Measurements from ENCODE around the gene ATXN8OS. TPM values are rescaled to one million over a fixed set of nuclear protein-coding genes. Genes with fewer than 3 reads are reported as not detected.

The ATXN8OS gene
- total and polyA plus RNA-seq, 2 donors (not counting 3 experiments of a cell fraction or from before 2014, with no cell fraction given), result not detected

DNA sequence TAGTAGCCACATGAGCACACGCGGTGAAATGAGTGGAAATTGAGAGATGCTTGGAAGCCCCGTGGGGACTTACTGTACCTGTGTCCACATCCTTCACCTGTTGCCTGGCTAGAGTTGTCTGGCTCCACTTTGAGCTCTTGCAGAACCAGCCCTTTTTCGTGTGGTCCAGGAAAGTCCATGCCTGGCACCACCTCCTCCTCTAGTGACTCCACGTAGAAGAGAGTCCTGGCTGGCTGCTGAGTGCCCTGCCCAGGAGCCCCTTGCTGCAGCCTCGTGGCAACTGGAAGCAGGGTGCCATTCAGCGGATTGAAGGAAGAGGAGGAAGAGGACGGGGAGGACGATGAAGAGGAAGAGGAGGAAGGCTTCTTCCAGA, 515 bp upstream of the ATXN8OS start:
- dilution Hi-C loops (cut with MboI; ENCODE audit: extremely low pct_ligation_motif_present, low sequenced_read_pairs), result no loop called here
- TF ChIP-seq CTCF (IDR thresholded peaks at IDR 0.05; ENCODE audit: extremely low read depth in 1 of 2, insufficient read depth in 1 of 2, low read depth in 1 of 2, low read length in 2 of 2), result no peak
- no peak for TF ChIP-seq JUN (IDR thresholded peaks at IDR 0.05; ENCODE audit: borderline replicate concordance, insufficient read depth, insufficient read length, low read depth)
- TF ChIP-seq GATA2 (IDR thresholded peaks at IDR 0.05; ENCODE audit: insufficient read depth, insufficient read length, low read depth, low read length), result no peak
- TF ChIP-seq POLR2AphosphoS5 (IDR thresholded peaks at IDR 0.05; ENCODE audit: insufficient read depth, low read depth, low read length), result no peak
- TF ChIP-seq POLR2A (IDR thresholded peaks at IDR 0.05; ENCODE audit: low read depth, low read length), result no peak
- TF ChIP-seq EZH2 (IDR thresholded peaks at IDR 0.05; ENCODE audit: borderline replicate concordance, low read depth, low read length, severe bottlenecking), result no peak
- no peak for TF ChIP-seq FOS (IDR thresholded peaks at IDR 0.05; ENCODE audit: borderline replicate concordance, insufficient read depth, low read length)
- no peak for TF ChIP-seq MYC (IDR thresholded peaks at IDR 0.05; ENCODE audit: low read depth, low read length)
- TF ChIP-seq, protein P1, sequence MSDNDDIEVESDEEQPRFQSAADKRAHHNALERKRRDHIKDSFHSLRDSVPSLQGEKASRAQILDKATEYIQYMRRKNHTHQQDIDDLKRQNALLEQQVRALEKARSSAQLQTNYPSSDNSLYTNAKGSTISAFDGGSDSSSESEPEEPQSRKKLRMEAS (IDR thresholded peaks at IDR 0.05; ENCODE audit: insufficient read depth, insufficient read length), result no peak
- Histone ChIP-seq H3K27me3 (ENCODE audit: control insufficient read depth in 2 of 2, insufficient read depth in 2 of 2, low read length in 2 of 2) (peaks cover 5 to 12% of the 10 kb centered on the region in 2 experiments), H3K4me1 (ENCODE audit: control insufficient read depth, extremely low read depth, insufficient read depth, low read length) (no peaks in the 10 kb centered on the region), H3K9me1 (replicated peaks; ENCODE audit: control insufficient read depth, extremely low read depth, insufficient read depth, low read length) (no peaks in the 10 kb centered on the region), H2AFZ (ENCODE audit: low read depth, low read length) (no peak overlapping the region), H3K4me2 (ENCODE audit: insufficient read depth, low read length) (no peak overlapping the region), H4K20me1 (replicated peaks; ENCODE audit: control insufficient read depth, extremely low read depth, insufficient read depth, low read length) (no peaks in the 10 kb centered on the region), H3K4me3 (replicated peaks in 1 of 3; ENCODE audit: insufficient read depth in 1 of 3, low read depth in 1 of 3, low read length in 3 of 3) (no peak overlapping the region), H3K27ac (ENCODE audit: insufficient read depth, low read depth, low read length) (no peak overlapping the region), H3K79me2 (ENCODE audit: control insufficient read depth, insufficient read depth, low read length) (no peaks in the 10 kb centered on the region), H3K36me3 (ENCODE audit: control insufficient read depth in 2 of 2, extremely low read depth in 1 of 2, insufficient read depth in 2 of 2, low read length in 2 of 2) (no peaks in the 10 kb centered on the region), H3K9ac (replicated peaks; ENCODE audit: extremely low read depth, insufficient read depth, low read length) (no peak overlapping the region), H3K9me3 (replicated peaks; ENCODE audit: control insufficient read depth, insufficient read depth, low read length) (no peaks in the 10 kb centered on the region)
- DNase-seq (ENCODE audit: low read depth, low spot score), result no peak
- POLR2A ChIA-PET, result no interaction called here
- CTCF ChIA-PET, result no interaction called here
- no TSS peak for BruUV-seq (replicated peaks)
- no peak for FAIRE-seq
- intact Hi-C loops (cut with micrococcal nuclease), result no loop called here
